ENCODE measurements around the gene BFSP2.

DNA sequence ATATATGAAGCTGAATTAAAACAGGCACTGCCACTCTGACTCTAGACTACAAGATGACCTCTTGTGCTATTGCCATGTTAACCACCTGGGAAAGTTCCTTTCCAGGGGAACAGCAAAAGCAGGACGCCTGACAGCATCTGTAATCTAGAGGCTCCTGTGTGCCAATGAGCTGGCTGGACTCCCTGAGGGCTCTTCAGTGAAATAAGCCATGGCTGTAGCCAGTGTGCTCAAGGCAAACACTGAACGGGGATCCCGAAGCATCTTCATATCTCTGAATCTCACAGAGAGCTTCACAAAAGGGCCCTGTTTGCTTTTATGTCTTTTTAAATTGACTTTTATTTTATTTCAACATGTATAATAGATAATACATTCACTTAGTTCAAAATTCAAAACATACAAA, 57.2 kb downstream of the BFSP2 start:
- TF ChIP-seq, protein P1, sequence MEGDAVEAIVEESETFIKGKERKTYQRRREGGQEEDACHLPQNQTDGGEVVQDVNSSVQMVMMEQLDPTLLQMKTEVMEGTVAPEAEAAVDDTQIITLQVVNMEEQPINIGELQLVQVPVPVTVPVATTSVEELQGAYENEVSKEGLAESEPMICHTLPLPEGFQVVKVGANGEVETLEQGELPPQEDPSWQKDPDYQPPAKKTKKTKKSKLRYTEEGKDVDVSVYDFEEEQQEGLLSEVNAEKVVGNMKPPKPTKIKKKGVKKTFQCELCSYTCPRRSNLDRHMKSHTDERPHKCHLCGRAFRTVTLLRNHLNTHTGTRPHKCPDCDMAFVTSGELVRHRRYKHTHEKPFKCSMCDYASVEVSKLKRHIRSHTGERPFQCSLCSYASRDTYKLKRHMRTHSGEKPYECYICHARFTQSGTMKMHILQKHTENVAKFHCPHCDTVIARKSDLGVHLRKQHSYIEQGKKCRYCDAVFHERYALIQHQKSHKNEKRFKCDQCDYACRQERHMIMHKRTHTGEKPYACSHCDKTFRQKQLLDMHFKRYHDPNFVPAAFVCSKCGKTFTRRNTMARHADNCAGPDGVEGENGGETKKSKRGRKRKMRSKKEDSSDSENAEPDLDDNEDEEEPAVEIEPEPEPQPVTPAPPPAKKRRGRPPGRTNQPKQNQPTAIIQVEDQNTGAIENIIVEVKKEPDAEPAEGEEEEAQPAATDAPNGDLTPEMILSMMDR (IDR thresholded peaks at IDR 0.05; ENCODE audit: low read depth, low read length): no peak
- TF ChIP-seq EZH2phosphoT487 (IDR thresholded peaks at IDR 0.05; ENCODE audit: low read depth): no peak

Data from OCI-LY3 (cell line).